ENCODE measurements around the gene CSMD2.

The CSMD2 gene

GRCh38 chr1:34153246-34153645 lies 11.8 kb downstream of the CSMD2 start:
- DNase-seq, result no peak

DNA sequence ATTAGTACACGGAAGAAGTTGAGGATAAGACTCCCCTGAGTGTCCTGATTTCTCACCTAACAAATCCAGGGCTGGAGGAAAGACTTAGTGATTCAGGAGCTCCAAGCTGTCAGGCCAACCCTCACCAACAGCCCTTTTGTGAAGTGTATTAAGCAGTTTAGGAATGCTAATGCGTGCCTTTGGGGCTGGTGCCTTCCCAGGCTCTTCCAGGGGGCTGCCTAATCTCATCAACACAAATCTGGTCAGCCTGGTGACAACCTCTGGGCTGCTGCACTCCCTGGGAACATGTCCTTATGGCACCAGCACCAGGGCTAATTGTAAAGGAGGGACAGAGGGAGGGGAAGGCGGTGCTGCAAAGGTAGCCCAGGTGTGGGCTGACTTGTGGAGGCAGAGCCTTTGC lies 15.5 kb downstream of the CSMD2 start:
- DNase-seq, result no peak

DNA sequence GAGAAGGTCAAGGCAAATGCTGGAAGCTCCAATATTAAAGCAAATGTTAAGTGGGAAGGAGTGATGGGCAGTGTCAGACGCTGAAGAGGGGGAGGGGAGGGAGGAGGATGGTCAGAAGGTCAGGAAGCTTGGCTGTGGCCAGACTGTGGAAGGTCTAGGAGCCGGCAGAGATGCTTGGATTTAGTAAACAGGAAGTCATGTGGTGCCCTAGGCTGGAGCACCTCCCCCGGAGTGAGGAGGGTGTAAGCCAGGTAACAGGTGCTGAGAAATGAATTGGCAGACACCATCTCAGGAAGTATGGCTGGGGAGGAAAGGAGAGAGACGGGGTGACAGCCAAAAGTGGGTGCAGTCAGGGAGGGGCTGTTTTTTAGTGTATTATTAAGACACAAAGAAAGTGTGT lies 17.7 kb downstream of the CSMD2 start:
- DNase-seq, result no peak

- DNase-seq, result no peak
Observed at GRCh38 chr1:34144766-34145165, 20.3 kb downstream of the CSMD2 start.

- DNase-seq, result no peak
Observed at GRCh38 chr1:34143975-34144374, 21.1 kb downstream of the CSMD2 start.

GRCh38 chr1:34140011-34140676 lies 24.9 kb downstream of the CSMD2 start:
- no peak for DNase-seq

GRCh38 chr1:34137411-34137810 lies 27.6 kb downstream of the CSMD2 start:
- no peak for DNase-seq

DNA sequence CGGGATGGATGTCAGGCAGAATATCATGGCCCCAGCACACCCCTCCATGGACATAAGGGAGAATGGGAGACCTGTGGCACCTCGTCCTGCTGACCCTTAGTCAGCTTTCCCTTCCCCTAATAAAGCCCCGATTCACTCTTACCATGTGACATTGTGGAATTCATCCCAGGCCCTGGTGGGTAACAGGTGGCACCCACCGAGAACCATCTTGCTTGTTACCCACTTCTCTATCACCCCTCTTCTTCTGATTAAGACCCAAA lies 32.9 kb downstream of the CSMD2 start:
- DNase-seq, result no peak

DNA sequence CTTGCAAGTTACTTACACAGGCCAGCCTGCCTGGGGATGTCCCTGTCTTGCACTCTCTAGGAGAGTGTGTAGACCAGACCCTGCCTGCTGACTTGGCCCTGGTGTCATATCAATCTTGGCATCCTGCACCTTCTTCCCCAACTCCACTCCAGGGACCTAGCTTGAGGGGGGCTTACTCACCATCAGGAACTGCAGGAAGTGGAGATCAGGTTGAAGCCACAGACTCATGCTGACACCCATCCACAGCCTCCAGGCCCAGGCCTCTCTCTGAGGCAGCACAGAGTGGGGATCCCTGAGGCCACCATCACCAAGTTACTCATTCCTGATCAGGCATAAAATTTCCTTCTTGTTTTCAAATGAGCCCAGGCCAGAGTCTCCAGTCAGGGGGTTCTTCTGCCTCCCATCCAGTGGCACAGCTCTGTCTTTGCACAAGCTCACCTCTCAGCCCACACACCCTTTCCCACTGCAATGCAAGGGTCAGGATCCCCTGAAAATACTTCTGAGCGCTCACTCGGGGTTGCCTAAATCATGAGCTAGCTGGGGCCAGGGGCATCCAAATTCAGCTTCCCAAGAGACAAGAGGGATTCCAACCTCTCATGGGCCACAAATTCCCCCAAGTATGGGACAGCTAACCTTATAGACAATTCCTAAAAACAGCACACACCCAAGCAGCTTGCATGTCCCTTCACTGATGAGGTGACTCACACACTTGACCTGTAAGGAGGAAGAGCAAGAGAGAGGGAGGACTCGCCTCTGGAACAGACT lies 33.5 kb downstream of the CSMD2 start:
- DNase-seq, result no peak

GRCh38 chr1:34130306-34130705 lies 34.7 kb downstream of the CSMD2 start:
- no peak for DNase-seq

- DNase-seq, result no peak
Observed at GRCh38 chr1:34129630-34130029, 35.4 kb downstream of the CSMD2 start.

DNA sequence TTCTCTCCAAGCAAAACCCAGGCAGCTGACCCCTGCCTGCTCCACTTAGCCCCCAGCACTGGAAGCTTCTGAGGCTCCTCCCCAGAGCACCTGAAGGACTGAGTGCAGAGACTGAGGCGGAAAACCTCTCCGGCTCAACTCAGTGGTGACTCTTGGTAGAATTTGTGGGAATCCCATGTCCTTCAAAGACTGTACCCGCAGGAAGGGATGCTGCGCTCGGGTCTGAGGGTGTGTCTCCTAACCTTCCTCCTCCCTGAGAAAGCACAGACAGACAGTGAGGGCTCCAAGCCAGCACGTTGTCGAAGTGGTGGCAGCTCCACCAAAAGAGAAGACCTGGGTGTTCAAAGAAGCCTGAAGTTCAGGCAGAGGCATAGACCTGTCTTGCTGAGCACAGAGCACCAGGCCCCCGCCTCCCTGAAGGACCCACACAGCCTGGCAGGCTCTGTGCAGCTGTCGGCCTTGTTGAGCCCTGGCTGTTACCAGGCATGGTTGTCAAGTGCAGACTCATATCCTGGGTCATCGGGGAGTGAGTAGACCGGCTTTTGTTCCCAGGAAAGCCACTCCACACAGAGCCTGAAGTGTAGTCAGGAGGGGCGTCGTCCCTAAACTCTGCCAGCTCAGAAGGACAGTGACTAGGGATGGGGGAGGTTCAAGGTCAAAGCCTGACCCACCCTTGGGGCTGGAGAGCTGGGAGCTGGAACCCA lies 36.7 kb downstream of the CSMD2 start:
- DNase-seq, result no peak

GRCh38 chr1:34127006-34128000 lies 37.7 kb downstream of the CSMD2 start:
- DNase-seq, result no peak

GRCh38 chr1:34126486-34126885 lies 38.5 kb downstream of the CSMD2 start:
- DNase-seq, result no peak

- DNase-seq, result no peak
Observed at GRCh38 chr1:34125721-34126380, 39.2 kb downstream of the CSMD2 start.

- no peak for DNase-seq
Observed at GRCh38 chr1:34122080-34122932, 42.7 kb downstream of the CSMD2 start.

GRCh38 chr1:34115233-34115632 lies 49.8 kb downstream of the CSMD2 start:
- DNase-seq, result no peak

DNA sequence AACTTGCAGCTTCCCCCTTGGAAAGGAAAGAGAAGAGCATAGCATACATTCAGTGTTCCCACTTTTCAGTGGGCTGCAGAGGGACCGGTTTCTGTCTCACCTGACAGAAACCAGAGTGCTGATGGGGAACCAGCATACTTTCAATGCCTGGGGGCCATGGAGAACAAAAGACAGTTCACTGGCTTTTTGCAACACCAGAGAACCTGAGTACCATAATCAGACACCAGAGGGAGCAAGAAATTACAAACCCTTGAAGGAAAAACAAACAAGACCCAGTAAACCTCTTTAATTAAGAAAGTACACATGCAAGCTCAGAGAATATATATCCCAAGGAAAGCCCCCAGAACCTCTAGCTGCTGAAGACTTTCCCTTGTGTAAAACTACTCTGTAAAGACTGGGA lies 51.1 kb downstream of the CSMD2 start:
- no peak for DNase-seq

DNA sequence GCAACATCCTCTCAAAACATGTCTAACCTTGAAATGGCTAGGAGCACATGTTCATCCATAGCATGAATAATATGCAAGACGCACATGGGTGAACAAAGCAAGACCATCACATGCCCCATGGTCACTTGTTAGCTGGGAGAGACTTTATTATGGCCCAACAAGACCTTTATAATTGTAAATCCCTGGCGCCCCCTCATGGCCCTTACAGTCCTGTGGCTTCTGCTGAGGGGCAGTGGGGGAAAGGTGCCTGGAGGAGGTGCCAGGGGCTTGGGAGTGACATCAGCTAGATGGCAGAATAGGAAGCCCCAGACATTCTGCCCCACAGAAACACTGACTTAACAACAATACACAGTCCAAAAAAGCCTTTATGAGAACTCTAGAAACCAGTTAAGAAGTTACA lies 51.7 kb downstream of the CSMD2 start:
- DNase-seq, result no peak

DNA sequence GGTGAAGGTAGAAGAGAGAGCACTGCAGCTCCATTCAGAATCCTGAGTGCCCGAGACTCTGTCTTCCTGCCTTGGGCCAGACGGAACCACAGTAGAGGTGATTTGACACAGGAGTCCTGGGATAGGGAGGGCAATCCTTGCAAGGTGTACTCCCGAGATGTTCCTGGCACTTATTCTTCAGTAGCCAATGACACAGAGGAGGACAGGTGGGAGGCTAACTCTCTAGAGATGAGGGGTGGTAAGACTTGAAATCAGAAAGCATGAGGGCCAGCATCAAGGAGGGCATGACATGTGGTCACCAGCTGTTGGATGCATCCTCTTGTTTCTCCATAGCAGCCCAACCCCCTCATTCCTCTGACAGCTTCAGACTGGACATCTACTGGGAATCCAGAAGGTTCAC lies 56.3 kb downstream of the CSMD2 start:
- no peak for DNase-seq

- DNase-seq, result no peak
Observed at GRCh38 chr1:34108269-34108668, 56.8 kb downstream of the CSMD2 start.

DNA sequence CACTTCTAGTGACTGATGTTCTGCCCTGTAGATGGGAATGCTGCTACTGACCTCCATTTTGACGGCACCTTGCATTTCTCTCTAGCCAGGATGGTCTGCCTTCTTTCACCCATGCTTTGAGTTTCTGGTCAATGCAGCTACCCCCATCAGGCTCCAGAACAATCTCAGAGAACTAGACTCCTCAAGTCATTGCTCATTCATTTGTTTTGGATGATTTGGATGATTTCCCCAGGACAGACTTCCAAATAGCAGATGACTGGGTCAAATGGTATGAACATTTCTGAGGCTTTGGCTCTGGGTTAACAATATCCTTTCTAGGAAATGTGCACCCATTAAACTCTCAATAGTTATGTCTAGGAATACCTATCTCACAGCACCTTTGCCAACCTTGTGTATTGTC lies 63.9 kb downstream of the CSMD2 start:
- no peak for DNase-seq
